Mucosa of descending colon (tissue), 3 donors: ENCODE results near the gene PTPRN2. TPM values are rescaled to one million over a fixed set of nuclear protein-coding genes. Genes with fewer than 3 reads are reported as not detected.
A peak's percentile ranks its signal among the peaks of the same experiment; 100 is the strongest.

Experiments used
- ATAC-seq: fragments of 200-7000 bp; cut with Tn5 transposase; one replicate; pipeline ENCODE4 v1.9.1; 2020; ENCODE audit warnings: mild to moderate bottlenecking, moderate library complexity
- DNase-seq, 3 donors: peaks; one replicate each; pipeline ENCODE4 v3.0.0-alpha.2; 2020
- H3K36me3 ChIP-seq: fragments of 200-600 bp; one replicate; pipeline ENCODE4 v1.8.0; 2021; ENCODE audit warnings: low read depth, mild to moderate bottlenecking
- H3K4me1 ChIP-seq: fragments of 200-600 bp; one replicate; pipeline ENCODE4 v1.8.0; 2021; ENCODE audit warnings: low read depth, mild to moderate bottlenecking
- H3K4me3 ChIP-seq: fragments of 200-600 bp; one replicate; pipeline ENCODE4 v1.8.0; 2021; ENCODE audit warnings: mild to moderate bottlenecking
- H3K9me3 ChIP-seq: fragments of 200-600 bp; one replicate; pipeline ENCODE4 v1.8.0; 2021; ENCODE audit warnings: mild to moderate bottlenecking
- CTCF ChIP-seq: fragments of 200-600 bp; IDR thresholded peaks from one replicate; pipeline ENCODE4 v1.8.0; 2022; ENCODE audit warnings: antibody characterized with exemption, mild to moderate bottlenecking
- intact Hi-C, 2 donors: fragments of 100-400 bp; cut with DNase I in 1 of 2; cut with micrococcal nuclease in 1 of 2; formaldehyde crosslinking; loops; one replicate each; pipeline versions ENCODE4 v1.11.0 to v1.11.1; 2022; cut with DNase I, micrococcal nuclease
- total RNA-seq, 3 donors: library from RNA; stranded (reverse); fragmentation: NEBNext Ultra II Directional in 2 of 3; extraction: Animal tissue kit (Norgen Biotek cat#: 25700) in 2 of 3; gene quantifications; one replicate each; pipeline versions ENCODE4 v1.2.1 to v1.2.4, GENCODE V29; 2021 to 2023
- donor health status: DM: no; HTN: no; CAD: no; lungs with moderate emphysema.
- donor health status: DM: no; HTN: no; CAD: no.
- donor health status: DM: no; HTN: yes; CAD: no.

PTPRN2 gene
- total RNA-seq, 3 donors from 2014 or later: 12.5 to 28.0 (median 26.2) TPM

- DNase-seq: peak in 2 of 3 donors; percentile 1
- TF ChIP-seq CTCF: no peak
- H3K4me3 ChIP-seq: no peak overlapping the region
- H3K4me1 ChIP-seq: no peaks in the 10 kb centered on the region
- no peaks in the 10 kb centered on the region for H3K9me3 ChIP-seq
- intact Hi-C loops: no loop called here
- ATAC-seq: no peak
- H3K36me3 ChIP-seq: no peaks in the 10 kb centered on the region
Observed at GRCh38 chr7:157538321-157538720, 1049.3 kb downstream of the PTPRN2 start.

GRCh38 chr7:157537056-157537455 is 1050.6 kb downstream of the PTPRN2 start:
- no peaks in the 10 kb centered on the region for H3K36me3 ChIP-seq
- H3K4me3 ChIP-seq: no peak overlapping the region
- DNase-seq (peak in 2 of 3 donors; percentile 2 to 11), ATAC-seq (no peak)
- peaks cover 9% of the 10 kb centered on the region for H3K9me3 ChIP-seq
- intact Hi-C loops: no loop called here
- no peaks in the 10 kb centered on the region for H3K4me1 ChIP-seq
- no peak for TF ChIP-seq CTCF

GRCh38 chr7:157532068-157532467 is 1055.6 kb downstream of the PTPRN2 start:
- no peaks in the 10 kb centered on the region for H3K36me3 ChIP-seq
- ATAC-seq: no peak
- peaks cover 10% of the 10 kb centered on the region for H3K9me3 ChIP-seq
- TF ChIP-seq CTCF: no peak
- no peak for DNase-seq
- H3K4me3 ChIP-seq: no peak overlapping the region
- intact Hi-C loops: no loop called here
- no peaks in the 10 kb centered on the region for H3K4me1 ChIP-seq

- intact Hi-C loops: no loop called here
- TF ChIP-seq CTCF: no peak
- no peak overlapping the region for H3K4me3 ChIP-seq
- no peaks in the 10 kb centered on the region for H3K36me3 ChIP-seq
- no peaks in the 10 kb centered on the region for H3K4me1 ChIP-seq
- no peak for ATAC-seq
- peak in 1 of 3 donors; percentile 27 for DNase-seq
- H3K9me3 ChIP-seq: peaks cover 10% of the 10 kb centered on the region
Observed at GRCh38 chr7:157529768-157530560, 1057.7 kb downstream of the PTPRN2 start.

- Histone ChIP-seq H3K9me3 (peaks cover 10% of the 10 kb centered on the region), H3K4me3 (no peak overlapping the region), H3K36me3 (no peaks in the 10 kb centered on the region), H3K4me1 (no peaks in the 10 kb centered on the region)
- ATAC-seq (no peak), DNase-seq (peak in 1 of 3 donors; percentile 12)
- no peak for TF ChIP-seq CTCF
- intact Hi-C loops: no loop called here
Observed at GRCh38 chr7:157528785-157529341, 1058.8 kb downstream of the PTPRN2 start.
